Tibial nerve (tissue), 4 donors: ENCODE data around the gene FYCO1. TPM values are rescaled to one million over a fixed set of nuclear protein-coding genes. Genes with fewer than 3 reads are reported as not detected.

Source experiments
- DNase-seq, 2 donors: peaks; one replicate each; pipeline ENCODE4 v3.0.0-alpha.2; 2019; ENCODE audit warnings: low spot score in 2 of 2
- H3K27ac ChIP-seq, 4 donors: fragments of 200-600 bp; sonication (generic) in 3 of 4; one replicate each; pipeline ENCODE4 v1.5.1; 2017 to 2019; ENCODE audit warnings: mild to moderate bottlenecking in 1 of 4
- H3K27me3 ChIP-seq, 2 donors: fragments of 200-600 bp; sonication (generic) in 1 of 2; one replicate each; pipeline versions ENCODE4 v1.5.1 to v1.6.0; 2017 to 2019
- H3K36me3 ChIP-seq, 3 donors: fragments of 200-600 bp; sonication (generic); one replicate each; pipeline ENCODE4 v1.5.1; 2018 to 2019
- H3K4me1 ChIP-seq, 4 donors: fragments of 200-600 bp; sonication (generic) in 3 of 4; one replicate each; pipeline ENCODE4 v1.5.1; 2017 to 2019
- H3K4me3 ChIP-seq, 4 donors: fragments of 200-600 bp; sonication (generic) in 3 of 4; one replicate each; pipeline ENCODE4 v1.5.1; 2017 to 2019; ENCODE audit warnings: mild to moderate bottlenecking in 1 of 4, moderate library complexity in 1 of 4
- H3K9me3 ChIP-seq, 4 donors: fragments of 200-600 bp; sonication (generic) in 3 of 4; one replicate each; pipeline ENCODE4 v1.5.1; 2017 to 2019
- CTCF ChIP-seq, 5 experiments: fragments of 200-600 bp in 3 of 5; fragments of 450-650 bp in 2 of 5; sonication (generic) in 3 of 5; IDR thresholded peaks; one replicate each; pipeline ENCODE4 v1.5.1; 2016 to 2019; ENCODE audit warnings: antibody characterized with exemption in 5 of 5, mild to moderate bottlenecking in 3 of 5, moderate library complexity in 2 of 5
- EP300 ChIP-seq, 2 donors: sonication (generic); formaldehyde crosslinking; IDR thresholded peaks; one replicate each; pipeline ENCODE4 v1.6.1; 2017; ENCODE audit warnings: antibody characterized with exemption in 2 of 2, mild to moderate bottlenecking in 1 of 2
- POLR2A ChIP-seq, 2 donors: fragments of 450-650 bp; IDR thresholded peaks; one replicate each; pipeline ENCODE4 v1.6.1; 2017; ENCODE audit warnings: antibody characterized with exemption in 2 of 2, mild to moderate bottlenecking in 2 of 2, moderate library complexity in 2 of 2
- WGBS, 2 donors: methylation state at CpG; one replicate each; pipeline ENCODE4 v1.1.5; 2018; 5-methylcytosine and 5-hydroxymethylcytosine counted together
- total RNA-seq, 4 donors: library from RNA; depleted of rRNA; stranded (reverse); fragments of >200 nt; gene quantifications; one replicate each; pipeline ENCODE4 v1.1.0, GENCODE V29; 2016

Gene FYCO1
- total RNA-seq, 4 donors from 2014 or later = 61.7 to 85.2 (median 67.9) TPM

- 70 to 79% methylated on average over 4 of the region's 4 CpGs for WGBS, 2 donors
- no peak for TF ChIP-seq CTCF (IDR thresholded peaks at IDR 0.05)
- no peak for TF ChIP-seq POLR2A (IDR thresholded peaks at IDR 0.05)
- TF ChIP-seq EP300 (IDR thresholded peaks at IDR 0.05) = no peak
These were observed 7.3 kb downstream of the FYCO1 start for GRCh38 chr3:45988362-45988761.

GRCh38 chr3:45987368-45988291, 8.0 kb downstream of the FYCO1 start:
- DNase-seq = peak in 1 of 2 donors; percentile 30
- Histone ChIP-seq H3K36me3 (peaks cover 0 to 23% (median 0%) of the 10 kb centered on the region in 3 donors), H3K27ac (peak overlapping the region in 3 of 4 donors; percentile 52 to 80 (median 69)), H3K4me3 (no peak overlapping the region), H3K27me3 (no peaks in the 10 kb centered on the region), H3K9me3 (no peaks in the 10 kb centered on the region), H3K4me1 (peaks cover 4 to 63% (median 48%) of the 10 kb centered on the region in 4 donors)
- TF ChIP-seq POLR2A (IDR thresholded peaks at IDR 0.05) = no peak
- peak in 1 of 2 donors; percentile 37 for TF ChIP-seq EP300 (IDR thresholded peaks at IDR 0.05)
- 19 to 26% methylated on average over 8 of the region's 8 CpGs for WGBS, 2 donors

More at GRCh38 chr3:45988362-45988761, 7.3 kb downstream of the FYCO1 start:
- H3K4me1 ChIP-seq = peaks cover 4 to 70% (median 56%) of the 10 kb centered on the region in 4 donors
- no peaks in the 10 kb centered on the region for H3K27me3 ChIP-seq
- peaks cover 0 to 16% (median 0%) of the 10 kb centered on the region in 3 donors for H3K36me3 ChIP-seq
- no peak overlapping the region for H3K4me3 ChIP-seq
- DNase-seq = no peak
- no peaks in the 10 kb centered on the region for H3K9me3 ChIP-seq
- peak overlapping the region in 2 of 4 donors; percentile 69 to 80 for H3K27ac ChIP-seq

GRCh38 chr3:45986303-45986982, 9.2 kb downstream of the FYCO1 start:
- peak overlapping the region in 3 of 4 donors; percentile 48 to 80 (median 69) for H3K27ac ChIP-seq
- no peaks in the 10 kb centered on the region for H3K27me3 ChIP-seq
- WGBS, 2 donors = 72 to 74% methylated on average over 4 to 5 of the region's 5 CpGs
- no peak for TF ChIP-seq EP300 (IDR thresholded peaks at IDR 0.05)
- no peak for TF ChIP-seq POLR2A (IDR thresholded peaks at IDR 0.05)
- no peak for TF ChIP-seq CTCF (IDR thresholded peaks at IDR 0.05)
- H3K9me3 ChIP-seq = no peaks in the 10 kb centered on the region
- peaks cover 0 to 35% (median 3%) of the 10 kb centered on the region in 3 donors for H3K36me3 ChIP-seq
- H3K4me3 ChIP-seq = no peak overlapping the region
- H3K4me1 ChIP-seq = peaks cover 4 to 58% (median 39%) of the 10 kb centered on the region in 4 donors
- DNase-seq = no peak

GRCh38 chr3:45985532-45986302, 9.9 kb downstream of the FYCO1 start:
- DNase-seq = no peak
- peak overlapping the region in 3 of 4 donors; percentile 48 to 80 (median 69) for H3K27ac ChIP-seq
- H3K36me3 ChIP-seq = peaks cover 0 to 42% (median 10%) of the 10 kb centered on the region in 3 donors
- peaks cover 4 to 58% (median 39%) of the 10 kb centered on the region in 4 donors for H3K4me1 ChIP-seq
- no peak overlapping the region for H3K4me3 ChIP-seq
- H3K9me3 ChIP-seq = no peaks in the 10 kb centered on the region
- 70 to 74% methylated on average over 13 of the region's 13 CpGs for WGBS, 2 donors
- no peaks in the 10 kb centered on the region for H3K27me3 ChIP-seq
- no peak for TF ChIP-seq POLR2A (IDR thresholded peaks at IDR 0.05)
- TF ChIP-seq EP300 (IDR thresholded peaks at IDR 0.05) = no peak
- TF ChIP-seq CTCF (IDR thresholded peaks at IDR 0.05) = no peak
